ENCODE data around the gene TPCN1.
A peak's percentile ranks its signal among the peaks of the same experiment; 100 is the strongest.

Gene TPCN1

DNA sequence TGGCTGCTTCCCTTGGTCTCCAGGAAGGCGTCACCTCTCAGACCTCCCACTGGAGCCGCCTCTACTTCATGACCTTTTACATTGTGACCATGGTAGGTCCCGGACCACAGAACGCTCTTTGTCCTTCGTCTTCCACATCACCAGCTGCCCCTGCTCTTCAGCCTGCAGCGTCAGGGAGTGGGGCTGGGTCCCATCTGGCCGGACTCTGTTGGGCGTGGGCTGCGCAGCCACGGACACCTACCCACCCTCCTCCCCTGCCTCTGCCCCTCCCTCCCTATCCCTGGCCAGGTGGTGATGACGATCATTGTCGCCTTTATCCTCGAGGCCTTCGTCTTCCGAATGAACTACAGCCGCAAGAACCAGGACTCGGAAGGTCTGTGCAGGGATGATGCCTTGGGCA lies 70.3 kb downstream of the TPCN1 start:
- DNase-seq = no peak

DNA sequence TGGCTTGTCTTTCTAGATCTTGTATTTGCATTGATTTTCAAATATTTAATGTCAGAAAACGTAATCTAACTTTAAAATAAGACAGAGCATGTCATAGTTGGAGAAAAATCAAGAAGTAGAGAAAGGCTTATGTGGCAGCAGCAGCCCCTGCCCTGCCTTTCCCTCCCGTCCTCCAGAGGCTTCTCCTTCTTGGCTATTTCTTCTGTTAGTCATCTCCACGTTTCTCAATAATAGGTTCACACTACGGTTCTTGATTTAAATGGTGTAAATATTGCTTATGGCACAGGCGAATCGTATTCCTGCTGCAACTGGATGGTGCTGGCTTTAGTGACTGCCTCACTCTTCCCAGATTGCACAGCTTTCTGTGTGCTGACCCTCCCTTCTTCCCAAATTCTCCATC lies 70.8 kb downstream of the TPCN1 start:
- no peak for DNase-seq

DNA sequence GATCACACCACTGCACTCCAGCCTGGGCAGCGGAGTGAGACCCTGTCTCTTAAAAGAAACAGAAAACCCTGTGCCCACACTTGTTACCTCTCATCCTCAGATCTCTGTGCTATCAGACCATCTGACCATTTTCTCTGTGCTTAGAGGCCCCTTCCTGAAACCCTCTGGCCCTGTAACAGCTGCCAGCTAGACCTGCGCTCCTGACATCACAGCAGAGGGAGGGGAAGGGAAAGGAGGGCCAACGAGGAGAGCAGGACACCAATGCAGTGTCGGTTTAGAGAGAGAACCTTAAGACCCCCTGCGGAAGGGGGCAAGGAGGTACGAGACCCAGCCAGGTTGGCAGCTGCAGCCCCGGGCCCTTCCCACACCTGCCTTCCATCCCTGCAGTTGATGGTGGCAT lies 71.3 kb downstream of the TPCN1 start:
- DNase-seq = no peak

DNA sequence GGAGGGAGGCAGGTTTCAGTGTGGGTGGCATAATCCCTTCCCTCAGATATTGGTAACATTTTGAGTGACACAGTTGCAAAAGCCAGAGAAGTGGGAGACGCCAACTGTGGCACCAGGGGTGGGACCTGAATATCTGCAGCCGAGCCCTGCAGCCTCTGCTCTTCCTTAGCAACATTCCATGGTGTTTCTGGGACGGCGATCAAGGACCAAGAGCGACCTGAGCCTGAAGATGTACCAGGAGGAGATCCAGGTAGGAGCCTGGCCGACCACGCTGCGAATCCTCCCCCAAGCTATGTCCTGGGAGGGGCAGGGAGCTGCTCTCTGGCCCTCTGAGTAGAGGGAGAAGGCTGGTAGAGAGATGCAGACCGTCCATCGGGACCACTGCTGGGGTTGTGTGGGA lies 71.8 kb downstream of the TPCN1 start:
- DNase-seq = no peak

DNA sequence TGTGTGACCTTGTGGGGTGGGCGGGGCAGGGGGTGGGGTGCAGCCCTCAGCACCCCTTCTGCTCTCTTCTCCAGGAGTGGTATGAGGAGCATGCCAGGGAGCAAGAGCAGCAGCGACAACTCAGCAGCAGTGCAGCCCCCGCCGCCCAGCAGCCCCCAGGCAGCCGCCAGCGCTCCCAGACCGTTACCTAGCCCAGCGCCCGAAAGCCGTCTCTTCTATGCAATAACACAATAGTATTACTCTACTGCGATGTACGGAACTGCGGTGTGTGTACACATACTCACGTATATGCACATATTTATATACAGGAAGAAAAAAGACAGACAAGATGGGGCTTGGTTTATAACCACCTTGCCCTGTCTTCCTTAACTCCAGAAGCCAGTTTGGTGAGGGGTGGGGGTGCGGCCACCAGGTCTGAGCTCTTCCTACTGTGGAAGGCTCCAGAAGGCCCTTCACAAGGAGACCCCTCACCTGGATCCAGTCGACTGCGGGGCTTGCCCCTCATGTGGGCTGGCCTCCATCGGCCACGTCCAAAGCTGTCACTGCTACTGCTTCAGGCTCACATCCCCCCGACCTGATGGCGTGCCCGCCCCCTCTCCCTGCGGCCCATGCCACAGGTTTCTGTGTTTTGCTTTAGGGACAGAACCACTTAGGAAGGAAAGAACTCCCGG lies 74.8 kb downstream of the TPCN1 start:
- DNase-seq = no peak

DNA sequence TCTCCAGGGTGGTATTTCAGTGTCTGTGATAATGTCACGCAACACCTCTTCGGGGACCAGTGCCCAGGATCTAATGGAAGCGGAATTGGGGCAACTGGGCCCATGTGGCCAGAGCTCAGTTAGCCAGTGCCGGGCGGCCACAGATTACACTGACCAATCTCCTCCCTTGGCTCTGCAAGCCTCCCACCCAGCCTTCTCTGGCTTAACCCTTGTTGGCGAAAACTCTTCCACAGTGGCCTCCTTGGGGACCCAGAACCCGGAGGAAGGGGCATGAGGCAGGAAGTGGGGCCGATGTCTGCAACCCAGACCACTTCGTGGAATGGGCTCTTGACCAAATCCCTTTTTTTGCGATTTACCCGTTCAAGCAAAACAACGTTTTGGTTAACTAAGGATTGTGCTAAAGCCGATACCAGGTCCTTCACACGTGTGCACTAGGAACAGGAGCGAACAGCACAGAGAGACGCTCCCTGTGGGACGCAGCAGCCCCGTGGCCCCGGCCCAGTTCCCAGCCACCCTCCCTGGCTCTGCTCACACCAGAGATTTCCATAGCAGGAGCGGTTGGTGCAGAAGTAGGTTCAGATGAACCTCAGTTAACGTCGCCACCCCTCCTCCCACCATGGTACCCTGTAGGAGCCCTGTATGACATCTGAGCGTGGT lies 75.4 kb downstream of the TPCN1 start:
- DNase-seq = no peak

DNA sequence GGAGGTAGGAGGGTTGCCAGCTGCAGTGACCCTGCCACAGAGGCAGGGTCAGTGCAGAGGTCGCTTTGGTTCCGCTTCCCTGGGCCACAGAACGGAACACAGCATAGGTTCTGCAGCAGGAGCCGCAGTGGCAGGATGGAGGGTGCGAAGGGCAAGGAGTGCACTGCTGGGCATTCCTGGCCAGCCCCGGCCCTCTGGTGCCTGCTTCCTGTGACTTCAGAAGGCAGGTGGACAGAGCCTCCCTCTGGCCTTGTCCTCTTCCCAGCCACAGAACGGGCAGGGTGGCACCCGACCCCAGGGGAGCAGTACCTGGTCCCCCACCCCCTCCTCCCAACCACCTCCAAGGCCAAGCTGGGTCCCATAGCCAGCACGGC lies 75.9 kb downstream of the TPCN1 start:
- no peak for DNase-seq

DNA sequence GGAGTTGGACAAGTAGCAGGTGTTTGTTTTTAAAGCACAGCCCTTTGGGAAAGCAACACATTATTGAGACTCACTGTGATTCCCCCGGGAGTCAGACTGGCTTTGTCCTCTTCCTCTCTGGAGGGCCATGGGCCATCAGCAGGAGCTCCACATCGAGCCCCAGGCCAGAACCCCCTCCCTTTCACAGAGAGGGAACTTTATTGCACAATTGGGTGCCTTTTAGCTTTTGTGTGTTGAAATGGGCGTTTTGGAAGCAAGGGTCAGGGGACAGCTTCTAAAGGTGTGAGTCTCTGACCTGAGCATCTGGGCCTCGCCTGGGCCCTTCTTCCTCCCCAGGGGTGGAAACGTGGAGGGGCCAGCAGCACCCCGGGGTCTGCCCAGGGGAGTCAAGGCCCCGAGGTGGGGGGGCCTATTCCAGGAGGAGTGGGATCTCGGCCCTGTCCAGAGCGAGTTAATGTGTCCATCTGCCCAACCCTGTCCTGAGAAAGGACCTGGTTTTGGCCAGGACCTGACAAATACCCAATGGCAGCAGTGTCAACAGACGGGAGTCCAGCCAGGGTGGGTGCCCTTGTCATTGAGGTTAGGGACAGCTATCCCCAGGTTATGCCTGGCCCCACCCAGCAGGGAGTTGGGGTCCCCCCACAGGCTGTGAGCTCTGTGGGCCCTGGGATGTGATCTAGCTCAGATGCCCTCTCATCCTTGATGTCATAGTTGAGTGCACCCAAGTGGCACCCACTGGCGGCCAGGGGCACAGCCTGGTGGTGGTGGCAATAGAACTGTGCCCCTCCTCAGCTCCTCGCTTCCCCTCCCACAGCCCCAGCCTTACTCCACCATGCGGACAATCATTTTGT lies 76.6 kb downstream of the TPCN1 start:
- DNase-seq = no peak

DNA sequence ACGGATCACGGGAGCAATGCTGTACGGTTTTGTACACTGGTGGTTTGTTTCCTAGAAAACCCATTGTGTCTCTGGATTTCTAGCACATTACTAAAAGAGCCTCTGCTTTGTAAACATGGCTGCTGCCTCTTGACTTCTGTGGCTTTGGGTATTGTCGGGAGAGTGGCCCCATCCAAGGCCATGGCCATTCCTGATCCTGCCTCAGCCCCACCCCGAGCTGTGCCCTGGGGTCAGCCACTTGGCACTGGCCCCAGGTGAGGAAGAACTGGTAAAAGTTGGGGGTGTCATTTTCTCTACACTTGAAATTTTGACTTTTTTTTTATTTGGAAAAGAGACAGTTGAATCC lies 77.2 kb downstream of the TPCN1 start:
- DNase-seq = no peak

DNA sequence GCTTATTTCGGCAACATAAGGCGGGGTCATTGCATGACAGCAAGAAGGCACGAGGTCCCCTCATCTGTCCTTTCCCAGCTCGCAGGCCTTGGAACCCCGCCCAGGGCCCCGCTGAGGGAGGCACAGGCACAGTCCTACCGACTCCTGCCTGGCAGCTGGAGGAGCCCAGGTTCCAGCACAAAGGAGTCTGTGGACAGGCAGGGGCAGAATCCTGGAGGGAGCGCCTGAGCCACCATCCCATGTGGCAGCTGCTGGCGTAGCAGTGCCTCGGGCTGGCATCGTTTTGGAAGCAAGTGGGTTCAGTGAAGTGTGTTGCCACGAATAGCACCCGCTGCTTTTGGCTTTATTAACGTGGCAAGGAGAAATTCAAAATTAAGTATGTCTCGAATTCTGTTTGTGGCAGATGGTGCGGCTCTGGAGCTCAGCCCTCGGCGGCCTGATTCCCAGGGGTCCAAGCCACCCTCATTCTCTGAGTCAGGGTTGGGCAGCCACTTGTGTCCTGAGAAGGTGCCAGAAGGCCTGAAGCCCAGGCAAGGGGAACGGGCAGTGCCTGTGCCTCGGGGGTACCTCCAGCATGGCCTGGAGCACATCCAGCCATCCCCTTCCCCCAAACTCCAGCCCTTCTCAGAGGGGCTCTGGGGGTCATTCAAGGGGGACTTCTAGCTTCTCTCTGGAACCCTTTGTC lies 77.7 kb downstream of the TPCN1 start:
- DNase-seq = no peak

DNA sequence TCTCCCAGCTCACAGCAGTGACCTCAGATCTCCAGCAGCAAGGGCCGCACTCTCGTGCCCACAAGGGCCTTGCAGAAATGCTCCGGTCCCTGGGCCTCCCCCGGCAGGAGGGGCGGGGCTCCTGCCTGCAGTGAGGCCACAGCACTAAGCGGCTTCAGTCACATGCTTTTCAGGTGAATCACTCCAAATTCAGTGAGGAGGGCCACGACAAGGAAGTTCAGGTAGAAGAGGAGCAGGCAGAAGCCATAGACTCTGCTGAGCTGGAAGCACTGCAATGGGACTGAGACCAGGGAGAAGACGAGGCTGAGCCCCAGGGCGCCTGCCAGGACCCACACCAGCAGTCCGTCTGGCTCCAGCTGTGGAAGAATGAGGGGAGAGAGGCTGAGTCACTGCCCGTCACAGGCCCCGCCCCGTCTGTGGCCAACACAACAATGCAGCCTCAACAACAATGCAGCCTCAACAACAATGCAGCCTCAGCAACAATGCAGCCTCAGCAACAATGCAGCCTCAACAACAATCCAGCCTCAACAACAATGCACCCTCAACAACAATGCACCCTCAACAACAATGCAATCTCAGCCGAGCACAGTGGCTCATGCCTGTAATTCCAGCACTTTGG lies 78.5 kb downstream of the TPCN1 start:
- DNase-seq = no peak

DNA sequence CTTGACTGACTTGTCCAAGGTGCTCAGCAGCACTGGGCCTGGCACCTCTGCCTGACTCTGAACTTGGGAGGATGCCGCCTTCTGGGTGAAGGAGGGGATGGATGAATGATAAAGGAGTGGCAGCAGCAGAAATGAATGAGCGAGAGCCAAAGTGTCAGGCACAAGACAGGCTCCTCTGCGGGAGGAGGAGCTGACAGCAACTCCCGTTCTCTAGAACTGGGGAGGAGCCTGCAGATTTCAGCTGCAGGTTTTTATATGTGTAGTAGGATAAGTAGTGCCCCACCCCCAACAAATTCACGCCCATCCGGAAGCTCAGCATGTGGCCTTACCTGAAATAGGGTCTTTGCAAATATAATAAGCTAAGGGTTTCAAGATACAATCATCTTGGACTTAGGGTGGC lies 80.5 kb downstream of the TPCN1 start:
- DNase-seq = no peak

DNA sequence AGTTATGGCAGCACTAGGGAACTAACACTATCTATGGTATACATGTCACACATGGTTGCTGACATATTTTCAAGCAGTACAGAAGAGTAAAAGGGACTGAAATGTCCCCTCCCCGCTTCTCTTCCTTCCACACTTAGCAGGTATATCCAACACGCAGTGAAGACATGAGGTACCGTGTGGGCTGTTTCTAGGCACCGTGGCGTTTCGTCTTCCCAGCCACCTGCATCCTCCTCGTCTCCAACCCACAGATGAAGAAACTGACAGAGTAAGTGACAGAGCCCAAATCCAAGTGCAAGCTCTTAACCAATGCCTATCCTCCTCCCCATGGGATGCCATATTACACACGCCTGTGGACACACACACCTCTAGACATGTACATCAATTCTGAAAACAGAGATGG lies 81.2 kb downstream of the TPCN1 start:
- DNase-seq = no peak

DNA sequence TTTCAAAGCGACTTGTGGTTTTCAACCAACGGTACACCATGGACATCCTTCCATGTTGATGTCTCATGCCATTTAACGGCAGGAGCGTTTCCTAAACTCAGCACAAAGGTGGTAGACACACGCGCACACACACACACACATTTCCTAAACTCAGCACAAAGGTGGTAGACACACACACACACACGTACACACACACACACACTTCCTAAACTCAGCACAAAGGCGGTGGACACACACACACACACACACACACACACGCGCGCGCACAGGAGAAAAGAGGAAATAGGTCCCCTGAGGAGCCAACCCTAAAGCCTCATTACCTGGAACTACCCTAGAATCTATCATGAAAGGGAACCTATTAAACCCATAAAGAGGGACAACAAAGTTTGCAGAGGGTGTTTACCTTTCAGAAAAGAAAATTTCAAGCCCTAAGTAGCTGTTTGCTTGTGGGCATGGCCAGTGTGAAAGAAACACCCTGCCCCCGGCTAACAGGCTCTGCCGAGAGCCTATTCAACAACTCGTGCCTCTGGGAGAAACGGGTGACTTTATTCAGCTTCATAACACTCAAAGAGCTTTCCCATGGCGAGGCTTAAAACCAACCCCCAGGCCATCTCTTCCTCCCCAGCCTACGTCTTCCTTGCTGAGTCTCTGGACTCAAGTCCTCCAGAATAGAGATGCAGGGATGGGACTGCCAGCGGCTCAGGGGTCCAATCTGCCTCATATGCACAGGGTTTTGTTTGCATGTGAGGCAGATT lies 81.8 kb downstream of the TPCN1 start:
- DNase-seq = peak; percentile 53

DNA sequence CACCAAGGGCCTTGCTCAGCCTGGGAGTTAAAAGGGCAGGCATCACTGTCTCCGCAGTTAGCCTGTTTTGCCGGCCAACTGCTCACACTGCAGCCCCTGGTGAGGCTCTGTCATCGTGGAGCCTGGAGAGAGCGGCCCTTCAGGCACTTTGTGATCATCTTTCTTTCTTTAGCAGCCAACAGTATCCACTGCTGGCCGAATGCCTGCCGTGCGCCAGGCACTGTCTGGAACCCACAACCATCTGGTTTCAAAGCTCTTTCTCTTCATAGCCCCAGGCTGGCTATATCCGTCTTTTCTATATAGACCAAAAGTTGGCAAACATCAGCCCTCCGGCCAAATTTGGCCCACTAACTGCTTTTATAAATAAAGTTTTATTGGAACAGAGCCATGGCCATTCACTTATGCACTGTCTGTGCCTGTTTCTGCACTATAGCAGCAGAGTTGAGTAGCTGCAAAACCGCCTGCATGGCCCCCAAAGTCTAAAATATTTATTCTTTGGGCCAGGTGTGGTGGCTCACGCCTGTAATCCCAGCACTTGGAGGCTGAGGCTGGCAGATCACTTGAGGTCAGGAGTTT lies 84.1 kb downstream of the TPCN1 start:
- DNase-seq = no peak

DNA sequence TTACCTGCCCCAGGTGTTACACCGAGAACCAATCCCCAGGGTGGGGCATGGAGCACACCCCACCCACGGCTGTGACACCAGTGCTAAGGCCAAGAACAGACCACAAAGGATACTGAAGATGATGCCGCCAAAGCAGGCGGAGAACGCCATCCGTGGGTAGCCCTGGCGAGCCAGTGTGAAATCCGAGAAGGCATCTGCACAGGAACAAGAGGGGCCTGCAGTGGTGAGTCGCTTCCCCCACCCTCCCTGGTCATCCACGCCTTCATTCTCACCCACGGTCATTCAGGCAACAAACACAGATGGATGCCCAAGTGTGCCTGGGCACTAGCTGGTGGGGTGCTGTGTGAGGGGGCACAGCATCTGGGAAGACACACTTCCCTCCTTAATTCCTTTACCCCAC lies 85.1 kb downstream of the TPCN1 start:
- no peak for DNase-seq

DNA sequence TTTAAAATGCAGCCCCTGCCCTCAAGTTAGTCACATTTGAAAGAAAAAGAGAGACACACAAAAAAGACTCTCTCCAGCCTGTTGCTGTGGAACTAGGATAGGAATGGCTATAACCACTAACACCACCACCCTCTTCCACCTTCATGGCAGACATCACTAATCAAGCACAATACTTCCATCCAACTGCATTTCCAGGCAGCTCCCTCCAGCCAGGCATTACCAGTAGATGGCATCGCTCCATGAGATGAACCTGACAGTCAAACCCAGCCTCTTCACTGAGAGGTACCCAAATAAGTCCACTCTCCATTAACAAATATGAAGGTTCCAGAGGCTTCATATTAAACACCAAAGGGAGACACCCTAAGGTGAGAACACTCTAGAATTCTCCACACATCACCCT lies 89.2 kb downstream of the TPCN1 start:
- peak; percentile 7 for DNase-seq

DNA sequence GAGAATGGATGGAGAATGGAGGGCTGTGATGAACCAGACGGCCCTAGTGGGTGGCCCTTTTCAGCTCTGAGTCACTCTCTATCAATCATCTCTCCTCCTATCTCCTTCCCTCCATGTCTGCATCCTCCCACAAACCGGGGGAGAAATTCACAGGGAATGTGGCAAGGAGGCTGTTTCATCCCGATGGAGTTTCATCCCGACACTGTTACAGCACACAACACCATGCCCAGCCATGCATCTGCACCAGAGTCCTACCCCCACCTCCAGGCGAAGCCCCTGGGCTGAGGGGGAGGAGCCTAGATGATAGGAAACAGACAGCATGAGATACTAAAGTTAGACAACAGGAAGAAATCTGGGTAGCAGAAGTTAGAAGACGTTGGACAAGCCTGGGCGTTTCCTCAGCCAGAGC lies 92.9 kb downstream of the TPCN1 start:
- no peak for DNase-seq

DNA sequence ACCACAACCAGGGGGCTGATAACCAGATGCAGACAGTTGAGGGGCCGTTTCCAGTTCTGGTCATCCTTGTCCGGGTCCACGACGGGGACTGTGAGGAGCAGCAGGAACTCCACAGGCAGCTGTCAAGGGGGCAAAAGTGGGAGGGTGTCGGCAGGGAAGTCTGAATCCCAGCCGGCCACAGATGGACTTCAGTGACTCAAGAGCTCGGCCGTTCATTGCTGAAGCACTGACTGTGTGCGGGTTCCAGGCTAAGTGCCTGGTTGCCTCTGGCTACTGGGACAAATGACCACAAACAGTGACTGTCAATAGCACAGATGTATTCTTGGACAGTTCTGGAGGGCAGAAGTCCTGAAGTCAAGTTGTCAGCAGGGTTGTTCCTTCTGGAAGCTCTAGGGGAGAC lies 94.1 kb downstream of the TPCN1 start:
- DNase-seq = no peak

DNA sequence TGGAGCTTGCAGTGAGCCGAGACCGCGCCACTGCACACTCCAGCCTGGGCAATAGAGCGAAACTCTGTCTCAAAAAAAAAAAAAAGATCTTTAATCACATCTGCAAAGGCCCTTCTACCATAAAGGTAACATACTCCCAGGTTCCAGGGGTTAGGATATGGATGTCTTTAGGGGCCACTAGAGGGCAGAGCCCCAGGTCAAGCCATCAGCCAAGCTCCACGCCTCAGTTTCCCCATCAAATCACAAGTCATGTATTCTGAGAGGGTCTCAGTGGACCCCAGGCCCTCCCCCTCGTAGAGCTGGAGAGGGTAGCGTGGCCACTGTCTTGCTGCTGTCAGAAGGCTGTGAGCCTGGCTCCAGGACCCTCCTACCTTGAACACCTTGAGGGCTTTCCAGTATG lies 94.9 kb downstream of the TPCN1 start:
- no peak for DNase-seq

DNA sequence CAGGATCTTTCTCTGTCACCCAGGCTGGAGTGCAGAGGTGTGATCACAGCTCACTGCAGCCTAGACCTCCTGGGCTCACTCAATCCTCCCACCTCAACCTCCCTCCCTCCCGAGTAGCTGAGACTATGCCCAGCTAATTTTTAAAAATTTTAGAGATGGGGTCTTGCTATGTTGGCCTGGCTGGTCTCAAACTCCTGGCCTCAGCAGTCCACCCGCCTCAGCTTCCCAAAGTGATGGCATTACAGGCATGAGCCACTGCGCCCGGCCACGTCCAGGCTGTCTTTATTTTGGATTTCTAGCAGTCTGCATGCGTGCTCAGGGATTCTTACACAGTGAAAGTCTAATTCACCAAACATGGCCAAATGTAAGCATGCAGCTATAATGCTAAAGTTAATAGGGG lies 95.9 kb downstream of the TPCN1 start:
- no peak for DNase-seq

DNA sequence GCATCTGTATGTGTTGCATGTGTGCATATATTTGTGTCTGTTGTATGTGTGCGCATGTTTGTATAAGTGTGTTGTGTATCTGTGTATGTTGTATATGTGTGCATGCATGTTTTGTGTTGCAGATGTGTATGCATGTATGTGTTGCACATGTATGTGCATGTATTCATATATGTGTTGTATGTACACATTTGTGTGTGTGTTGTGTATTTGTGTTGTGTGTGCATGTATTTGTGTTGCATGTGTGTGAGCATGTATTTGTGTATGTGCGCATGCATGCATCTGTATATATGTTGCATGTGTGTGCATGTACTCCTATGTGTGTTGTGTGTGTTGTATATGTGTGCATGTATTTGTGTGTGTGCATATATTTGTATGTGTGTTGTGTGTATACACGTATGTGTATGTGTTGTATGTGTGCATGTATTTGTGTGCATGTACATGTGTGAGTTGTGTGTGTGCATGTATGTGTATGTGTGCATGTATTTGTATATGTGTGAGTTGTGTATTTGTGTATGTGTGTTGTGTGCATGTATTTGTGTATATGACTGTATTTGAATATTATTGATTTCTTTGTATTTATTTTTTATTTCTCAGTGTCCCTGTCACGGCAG lies 96.9 kb downstream of the TPCN1 start:
- no peak for DNase-seq

Measured in NCI-H146 (cell line).